ENCODE data around the gene TAF6L.
A peak's percentile ranks its signal among the peaks of the same experiment; 100 is the strongest.
"Not testable (repeated sequence)": the region's sequence is repeated elsewhere in the genome, so short reads cannot be mapped to it uniquely, and the experiment has no call there.

TAF6L gene

DNA sequence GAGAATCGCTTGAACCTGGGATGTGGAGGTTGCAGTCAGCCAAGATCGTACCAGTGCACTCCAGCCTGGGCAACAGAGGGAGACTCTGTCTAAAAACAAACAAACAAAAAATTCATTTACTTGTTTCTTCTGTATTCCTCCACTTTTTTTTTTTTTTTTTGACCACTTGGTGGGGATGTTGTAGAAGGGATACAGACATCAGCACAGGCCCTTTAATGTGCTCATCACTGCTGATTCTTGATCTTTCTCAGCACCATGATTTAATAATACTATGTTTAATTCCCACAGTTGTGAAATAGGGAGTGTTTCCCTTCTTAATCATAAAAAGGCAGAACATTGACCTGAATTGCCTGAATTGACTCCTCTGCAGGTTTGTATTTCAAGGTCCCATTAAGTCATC, 38.4 kb upstream of the TAF6L start:
- H3K4me3 ChIP-seq (ENCODE audit: low read length): no peak overlapping the region

GRCh38 chr11:62737196-62737595, 34.0 kb upstream of the TAF6L start:
- H3K9ac ChIP-seq (ENCODE audit: low read depth, low read length): no peak overlapping the region
- no peaks in the 10 kb centered on the region for H3K9me3 ChIP-seq (replicated peaks; ENCODE audit: low read length)
- peaks cover 46% of the 10 kb centered on the region for H3K36me3 ChIP-seq (ENCODE audit: insufficient read depth, low read length)
- H3K4me1 ChIP-seq (ENCODE audit: control insufficient read depth, insufficient read depth, low read length): no peaks in the 10 kb centered on the region
- no peak overlapping the region for H3K4me3 ChIP-seq (ENCODE audit: low read length)
- no peak overlapping the region for H3K4me2 ChIP-seq (ENCODE audit: low read length)
- H3K27me3 ChIP-seq (ENCODE audit: control insufficient read depth, insufficient read depth, low read length): no peaks in the 10 kb centered on the region

More for the DNA sequence above, 38.4 kb upstream of the TAF6L start:
- Histone ChIP-seq H3K9me3 (replicated peaks; ENCODE audit: low read length) (no peaks in the 10 kb centered on the region), H3K4me2 (ENCODE audit: low read length) (no peak overlapping the region), H3K27me3 (ENCODE audit: control insufficient read depth, insufficient read depth, low read length) (no peaks in the 10 kb centered on the region), H3K36me3 (ENCODE audit: insufficient read depth, low read length) (peaks cover 27% of the 10 kb centered on the region), H3K4me1 (ENCODE audit: control insufficient read depth, insufficient read depth, low read length) (peaks cover 9% of the 10 kb centered on the region), H3K9ac (ENCODE audit: low read depth, low read length) (no peak overlapping the region)

GRCh38 chr11:62747475-62748160, 23.6 kb upstream of the TAF6L start:
- H3K4me1 ChIP-seq (ENCODE audit: control insufficient read depth, insufficient read depth, low read length): no peaks in the 10 kb centered on the region
- H3K27me3 ChIP-seq (ENCODE audit: control insufficient read depth, insufficient read depth, low read length): no peaks in the 10 kb centered on the region
- H3K36me3 ChIP-seq (ENCODE audit: insufficient read depth, low read length): no peaks in the 10 kb centered on the region
- H3K9me3 ChIP-seq (replicated peaks; ENCODE audit: low read length): no peaks in the 10 kb centered on the region
- no peak overlapping the region for H3K4me2 ChIP-seq (ENCODE audit: low read length)
- no peak overlapping the region for H3K9ac ChIP-seq (ENCODE audit: low read depth, low read length)
- H3K4me3 ChIP-seq (ENCODE audit: low read length): no peak overlapping the region

DNA sequence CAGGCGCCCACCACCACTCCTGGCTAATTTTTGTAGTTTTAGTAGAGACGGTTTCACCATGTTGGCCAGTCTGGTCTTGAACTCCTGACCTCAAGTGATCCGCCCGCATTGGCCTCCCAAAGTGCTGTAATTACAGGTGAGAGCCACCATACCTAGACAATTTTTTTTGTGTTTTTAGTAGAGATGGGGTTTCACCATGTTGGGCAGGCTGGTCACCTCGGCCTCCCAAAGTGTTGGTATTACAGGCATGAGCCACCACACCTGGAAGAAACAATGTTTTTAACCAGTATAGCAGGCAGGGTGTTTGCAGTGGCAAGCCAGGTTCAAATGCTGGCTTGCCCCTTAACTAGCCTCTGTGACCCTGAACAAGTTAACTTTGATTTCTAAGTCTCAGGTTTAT, 21.3 kb upstream of the TAF6L start:
- H3K4me3 ChIP-seq (ENCODE audit: low read length); H3K27me3 ChIP-seq (ENCODE audit: control insufficient read depth, insufficient read depth, low read length); H3K9ac ChIP-seq (ENCODE audit: low read depth, low read length); H3K9me3 ChIP-seq (replicated peaks; ENCODE audit: low read length); H3K36me3 ChIP-seq (ENCODE audit: insufficient read depth, low read length); H3K4me1 ChIP-seq (ENCODE audit: control insufficient read depth, insufficient read depth, low read length); H3K4me2 ChIP-seq (ENCODE audit: low read length): not testable (repeated sequence)

- Histone ChIP-seq H3K9ac (ENCODE audit: low read depth, low read length) (no peak overlapping the region), H3K36me3 (ENCODE audit: insufficient read depth, low read length) (no peaks in the 10 kb centered on the region), H3K4me2 (ENCODE audit: low read length) (no peak overlapping the region), H3K27me3 (ENCODE audit: control insufficient read depth, insufficient read depth, low read length) (no peaks in the 10 kb centered on the region), H3K9me3 (replicated peaks; ENCODE audit: low read length) (no peaks in the 10 kb centered on the region), H3K4me1 (ENCODE audit: control insufficient read depth, insufficient read depth, low read length) (peaks cover 6% of the 10 kb centered on the region), H3K4me3 (ENCODE audit: low read length) (no peak overlapping the region)
These were observed 18.9 kb upstream of the TAF6L start for GRCh38 chr11:62752177-62752785.

DNA sequence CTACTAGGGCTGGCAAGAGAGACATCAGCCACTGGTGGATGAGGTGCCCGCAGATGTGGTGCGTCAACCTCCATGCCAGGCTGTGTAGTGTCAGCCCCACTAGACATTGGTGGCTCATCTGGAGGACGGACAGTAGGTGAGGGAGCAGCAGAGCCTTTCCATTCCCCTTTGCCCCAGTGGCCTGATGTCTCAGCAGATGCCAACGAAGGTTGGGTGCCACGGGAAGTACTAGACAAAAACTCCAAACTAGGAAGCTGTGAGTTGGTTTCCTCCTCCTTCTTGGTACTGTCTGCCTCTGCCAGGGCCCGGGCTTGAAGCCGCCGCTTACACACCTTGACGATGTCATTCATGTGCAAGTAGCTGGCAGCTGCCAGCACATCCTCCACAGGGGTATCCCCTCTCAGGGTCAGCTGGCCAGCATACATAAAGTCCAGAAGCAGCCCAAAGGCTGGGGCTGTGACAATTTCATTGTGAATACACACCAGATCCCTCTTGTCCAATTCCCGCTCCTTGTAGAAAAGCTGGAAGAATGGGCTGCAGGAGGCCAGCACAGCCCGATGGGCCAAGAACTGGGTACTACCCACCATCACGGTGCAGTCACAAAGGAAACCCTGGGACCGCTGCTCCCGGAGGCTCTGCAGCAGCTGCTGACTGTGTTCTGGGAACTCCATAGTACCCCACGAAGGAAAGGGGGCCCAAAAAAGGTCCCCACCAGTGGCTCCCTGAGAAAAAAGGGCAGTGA, 18.0 kb upstream of the TAF6L start:
- no peaks in the 10 kb centered on the region for H3K36me3 ChIP-seq (ENCODE audit: insufficient read depth, low read length)
- no peaks in the 10 kb centered on the region for H3K27me3 ChIP-seq (ENCODE audit: control insufficient read depth, insufficient read depth, low read length)
- H3K4me3 ChIP-seq (ENCODE audit: low read length): peak overlapping the region; percentile 75
- H3K9me3 ChIP-seq (replicated peaks; ENCODE audit: low read length): no peaks in the 10 kb centered on the region
- H3K4me2 ChIP-seq (ENCODE audit: low read length): peak overlapping the region; percentile 55
- peak overlapping the region; percentile 84 for H3K9ac ChIP-seq (ENCODE audit: low read depth, low read length)
- peaks cover 6% of the 10 kb centered on the region for H3K4me1 ChIP-seq (ENCODE audit: control insufficient read depth, insufficient read depth, low read length)

DNA sequence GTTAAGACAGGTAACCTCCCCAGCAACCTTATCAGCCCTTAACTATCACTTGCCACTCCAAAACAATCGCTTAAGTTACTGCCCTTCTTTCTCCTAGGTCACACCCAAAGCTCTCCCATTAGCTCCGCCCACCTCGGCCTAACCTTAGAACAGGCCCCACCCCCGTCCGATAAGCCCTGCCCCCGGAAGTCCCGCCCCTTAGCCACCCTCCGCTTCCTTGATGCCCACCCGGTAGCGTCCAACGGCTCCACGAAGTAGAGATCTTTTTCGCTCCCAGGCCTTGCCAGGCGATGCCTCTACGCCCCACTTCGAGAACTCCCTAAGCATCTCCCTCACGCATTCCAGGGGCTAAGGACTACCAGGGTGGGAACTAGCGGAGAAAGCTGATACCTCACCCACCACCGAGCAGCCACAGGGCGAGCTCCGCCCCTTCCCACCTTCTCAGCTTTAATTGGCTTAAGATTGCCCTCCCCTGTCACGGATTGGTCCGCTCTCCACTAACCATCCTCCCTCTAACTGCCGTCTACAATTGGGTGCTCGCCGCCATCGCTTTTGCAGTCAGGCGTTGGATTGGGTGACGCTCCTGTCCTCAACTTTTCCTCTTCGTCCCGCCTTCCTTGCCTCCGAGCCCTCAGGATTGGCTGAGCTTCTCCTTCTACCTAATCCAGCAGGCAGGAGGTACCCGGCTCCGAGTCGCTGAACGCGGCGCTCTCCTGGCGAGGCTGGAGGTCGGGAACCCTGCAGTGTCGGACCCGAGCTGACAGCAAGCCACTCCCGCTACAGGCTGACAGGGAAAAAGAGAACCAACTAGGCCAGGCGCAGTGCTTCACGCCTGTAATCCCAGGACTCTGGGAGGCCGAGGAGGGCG, 17.2 kb upstream of the TAF6L start, which contains the start of gene ZBTB3:
Gene ZBTB3, minus strand, starts transcription at position 425 of the 868 bp plus-strand sequence. CDS start 496 bp downstream, outside the sequence.
- Histone ChIP-seq H3K27me3 (ENCODE audit: control insufficient read depth, insufficient read depth, low read length) (no peaks in the 10 kb centered on the region), H3K4me3 (ENCODE audit: low read length) (peak within 1 kb of the TSS; percentile 75), H3K36me3 (ENCODE audit: insufficient read depth, low read length) (no peaks in the 10 kb centered on the region), H3K4me1 (ENCODE audit: control insufficient read depth, insufficient read depth, low read length) (peaks cover 6% of the 10 kb centered on the region), H3K9ac (ENCODE audit: low read depth, low read length) (peak within 1 kb of the TSS; percentile 84), H3K9me3 (replicated peaks; ENCODE audit: low read length) (no peaks in the 10 kb centered on the region), H3K4me2 (ENCODE audit: low read length) (peak within 1 kb of the TSS; percentile 82)

- H3K36me3 ChIP-seq (ENCODE audit: insufficient read depth, low read length): no peaks in the 10 kb centered on the region
- H3K4me2 ChIP-seq (ENCODE audit: low read length): no peak overlapping the region
- H3K4me1 ChIP-seq (ENCODE audit: control insufficient read depth, insufficient read depth, low read length): peaks cover 6% of the 10 kb centered on the region
- no peaks in the 10 kb centered on the region for H3K9me3 ChIP-seq (replicated peaks; ENCODE audit: low read length)
- no peak overlapping the region for H3K4me3 ChIP-seq (ENCODE audit: low read length)
- no peaks in the 10 kb centered on the region for H3K27me3 ChIP-seq (ENCODE audit: control insufficient read depth, insufficient read depth, low read length)
- no peak overlapping the region for H3K9ac ChIP-seq (ENCODE audit: low read depth, low read length)
These were observed 16.0 kb upstream of the TAF6L start for GRCh38 chr11:62755086-62755615.

- Histone ChIP-seq H3K9me3 (replicated peaks; ENCODE audit: low read length) (no peaks in the 10 kb centered on the region), H3K27me3 (ENCODE audit: control insufficient read depth, insufficient read depth, low read length) (no peaks in the 10 kb centered on the region), H3K4me3 (ENCODE audit: low read length) (no peak overlapping the region), H3K4me1 (ENCODE audit: control insufficient read depth, insufficient read depth, low read length) (peaks cover 14% of the 10 kb centered on the region), H3K4me2 (ENCODE audit: low read length) (no peak overlapping the region), H3K9ac (ENCODE audit: low read depth, low read length) (no peak overlapping the region), H3K36me3 (ENCODE audit: insufficient read depth, low read length) (no peaks in the 10 kb centered on the region)
These were observed 13.1 kb upstream of the TAF6L start for GRCh38 chr11:62757846-62758788.

GRCh38 chr11:62760867-62761227, 10.3 kb upstream of the TAF6L start:
- H3K27me3 ChIP-seq (ENCODE audit: control insufficient read depth, insufficient read depth, low read length); H3K9ac ChIP-seq (ENCODE audit: low read depth, low read length); H3K36me3 ChIP-seq (ENCODE audit: insufficient read depth, low read length); H3K9me3 ChIP-seq (replicated peaks; ENCODE audit: low read length); H3K4me1 ChIP-seq (ENCODE audit: control insufficient read depth, insufficient read depth, low read length): not testable (repeated sequence)
- H3K4me3 ChIP-seq (ENCODE audit: low read length): peak overlapping the region; percentile 100
- H3K4me2 ChIP-seq (ENCODE audit: low read length): peak overlapping the region; percentile 99
